Measurements from ENCODE around the gene CYREN. TPM values are rescaled to one million over a fixed set of nuclear protein-coding genes. Genes with fewer than 3 reads are reported as not detected.
A peak's percentile ranks its signal among the peaks of the same experiment; 100 is the strongest.

CYREN gene
- total and polyA plus RNA-seq, 9 of the 15 experiments (the other 6 are each of a cell fraction or from before 2014, with no cell fraction given): 13.9 to 108 (median 88.8) TPM

DNA sequence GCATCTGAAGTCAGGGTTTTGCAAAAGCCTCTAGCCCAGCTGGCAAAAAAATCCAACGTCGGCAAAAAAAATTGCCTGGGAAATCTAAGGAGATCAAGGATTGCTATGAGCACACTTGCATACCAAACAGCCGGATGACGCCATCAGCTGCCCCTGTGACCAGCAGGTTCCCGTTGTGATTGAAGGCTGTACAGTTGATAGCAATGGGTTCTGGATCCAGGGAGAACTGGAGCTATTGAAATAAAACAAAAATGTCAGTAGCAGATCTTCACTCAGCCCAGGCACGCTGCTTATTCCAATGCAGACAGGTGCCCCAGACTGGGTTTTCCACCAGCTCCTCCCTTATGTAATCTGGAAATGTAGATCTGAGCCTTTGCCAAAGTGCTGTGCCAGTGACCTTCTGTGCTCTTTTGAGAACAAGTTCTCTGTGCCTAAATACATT lies 18.7 kb upstream of the CYREN start:
- Histone ChIP-seq H3K79me2 (ENCODE audit: control insufficient read depth, insufficient read depth, low read length) (no peaks in the 10 kb centered on the region), H3K27me3 (ENCODE audit: control insufficient read depth in 2 of 2, insufficient read depth in 2 of 2, low read length in 2 of 2) (no peaks in the 10 kb centered on the region), H3K4me3 (no peak overlapping the region), H3K9ac (ENCODE audit: insufficient read depth in 1 of 2, low read depth in 2 of 2, low read length in 2 of 2) (no peak overlapping the region), H3K27ac (ENCODE audit: extremely low read depth, low read depth, low read length) (no peak overlapping the region), H3K9me3 (replicated peaks; ENCODE audit: control insufficient read depth, insufficient read depth, low read depth, low read length) (no peaks in the 10 kb centered on the region), H3K4me2 (ENCODE audit: insufficient read depth, low read length) (no peak overlapping the region), H3K9me1 (ENCODE audit: control insufficient read depth, insufficient read depth, low read length) (peaks cover 3% of the 10 kb centered on the region), H3K36me3 (ENCODE audit: control insufficient read depth, insufficient read depth, low read length) (peaks cover 27% of the 10 kb centered on the region; the same call in 2 of the 3 replicates), H3K4me1 (replicated peaks in 1 of 2; ENCODE audit: control insufficient read depth in 2 of 2, insufficient read depth in 2 of 2, low read length in 2 of 2) (peaks cover 4% of the 10 kb centered on the region in 2 experiments; a peak in 4 of 5 replicates), H2AFZ (ENCODE audit: low read depth, low read length) (no peak overlapping the region), H4K20me1 (replicated peaks; ENCODE audit: control insufficient read depth, insufficient read depth, low read length) (no peaks in the 10 kb centered on the region)
- ChIA-PET POLR2A (interaction anchor here (0.7 to 1.7 kb wide), 3 partner anchors 16 to 540 kb away, joined by 3 to 6 read pairs (median 3); partner anchors contain the start of gene CYREN), CTCF (ENCODE audit: low intra/inter-chr PET ratio) (no interaction called here)
- ATAC-seq (no peak), FAIRE-seq (no peak), DNase-seq (ENCODE audit: extremely low read depth in 1 of 4, low spot score in 3 of 4) (no peak)
- intact Hi-C loops (cut with micrococcal nuclease): no loop called here
- TF ChIP-seq ZNF584 (CRISPR knock-in tag; IDR thresholded peaks at IDR 0.05; ENCODE audit: low read depth) (no peak), C11orf30 (IDR thresholded peaks at IDR 0.05; ENCODE audit: low read depth) (peak; percentile 42; the same call in 1 of the 2 replicates), MAFK (IDR thresholded peaks at IDR 0.05; ENCODE audit: low read length) (peak; percentile 63), JUN (IDR thresholded peaks at IDR 0.05; ENCODE audit: borderline replicate concordance, low read depth, low read length) (no peak), JUN (CRISPR knock-in tag; IDR thresholded peaks at IDR 0.05; ENCODE audit: borderline replicate concordance) (no peak), MAFF (IDR thresholded peaks at IDR 0.05; ENCODE audit: low read length) (peak; percentile 60), BCLAF1 (IDR thresholded peaks at IDR 0.05; ENCODE audit: borderline replicate concordance in 1 of 2, control insufficient read depth in 1 of 2, low read depth in 2 of 2, low read length in 1 of 2) (no peak), ILK (tag; IDR thresholded peaks at IDR 0.05; ENCODE audit: borderline replicate concordance, low read depth) (no peak), ZNF316 (IDR thresholded peaks at IDR 0.05) (peak; percentile 58), MAFG (tag; conservative IDR thresholded peaks at IDR 0.05) (peak; percentile 36; the same call in 1 of the 2 replicates)
- no TSS peak for BruUV-seq (replicated peaks)
- in situ Hi-C loops (cut with MboI): no loop called here
- WGBS (ENCODE audit: insufficient coverage, low coverage, missing lambda C conversion rate): 72% methylated on average over 6 of the region's 6 CpGs
